GM19324 (cell line): ENCODE measurements around the gene SFSWAP.
"Not testable (repeated sequence)": the region's sequence is repeated elsewhere in the genome, so short reads cannot be mapped to it uniquely, and the experiment has no call there.

ENCODE experiments used
- ATAC-seq: cut with Tn5 transposase; IDR thresholded peaks from one replicate; pipeline ENCODE4 v1.9.1; 2021; ENCODE audit warnings: mild to moderate bottlenecking, moderate library complexity; ENCODE audit not compliant: unreplicated experiment, low FRiP score

SFSWAP gene

DNA sequence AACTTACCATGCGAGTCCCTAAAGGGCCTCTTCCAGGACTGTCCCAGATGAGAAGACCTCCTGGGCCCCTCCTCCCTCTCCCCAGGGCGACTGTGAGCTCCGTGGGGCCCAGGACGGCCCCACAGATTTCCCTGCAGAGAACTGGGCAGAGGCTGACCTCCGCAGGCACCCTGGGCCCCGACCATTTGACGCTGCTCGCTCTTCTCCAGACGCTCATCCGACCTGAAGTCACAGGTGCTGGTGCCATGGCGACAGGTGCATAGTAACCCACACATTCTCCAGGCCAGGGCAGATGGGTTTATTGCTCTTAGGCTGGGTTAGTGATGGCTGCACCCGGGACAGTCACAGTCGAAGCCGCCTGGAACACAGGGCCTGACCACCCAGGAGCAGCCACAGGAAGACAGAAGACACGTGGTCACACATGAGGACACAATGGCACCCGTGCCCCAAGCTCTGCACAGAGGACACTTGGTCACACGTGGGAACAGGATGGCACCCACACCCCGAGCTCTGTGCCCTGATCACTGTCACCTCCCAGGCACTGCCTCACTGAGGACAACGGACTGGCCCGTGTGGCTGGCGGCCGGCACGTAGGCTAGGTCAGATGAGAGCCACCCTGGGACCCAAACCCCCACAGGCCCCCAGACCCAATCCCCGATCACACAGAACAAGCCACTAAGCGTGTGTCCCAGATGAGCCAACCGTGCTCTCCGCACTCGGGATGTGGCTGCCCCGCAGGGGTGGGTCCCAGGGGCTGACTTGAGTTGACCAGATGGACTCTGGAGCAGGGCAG is 32.3 kb upstream of the SFSWAP start:
- not testable (repeated sequence) for ATAC-seq

DNA sequence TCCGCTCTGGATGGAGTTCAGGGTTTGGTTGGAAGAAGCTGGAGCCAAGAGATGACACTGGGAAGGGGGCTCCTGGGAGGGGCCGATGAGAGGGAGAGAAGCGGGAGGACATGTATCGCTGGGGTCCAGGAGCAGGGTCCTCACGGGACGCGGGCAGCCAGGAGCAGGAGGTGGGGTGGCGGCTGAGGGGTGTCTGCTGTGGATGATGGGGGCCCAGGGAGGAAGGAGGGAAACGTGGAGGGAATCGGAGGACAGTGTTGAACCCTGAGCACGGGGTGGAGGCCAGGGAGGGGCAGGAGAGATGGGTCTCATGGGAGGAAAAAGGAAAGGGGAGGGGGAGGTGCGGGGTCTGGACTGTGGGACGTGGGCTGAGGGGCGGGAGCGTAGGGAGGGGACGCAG is 31.7 kb upstream of the SFSWAP start:
- not testable (repeated sequence) for ATAC-seq

DNA sequence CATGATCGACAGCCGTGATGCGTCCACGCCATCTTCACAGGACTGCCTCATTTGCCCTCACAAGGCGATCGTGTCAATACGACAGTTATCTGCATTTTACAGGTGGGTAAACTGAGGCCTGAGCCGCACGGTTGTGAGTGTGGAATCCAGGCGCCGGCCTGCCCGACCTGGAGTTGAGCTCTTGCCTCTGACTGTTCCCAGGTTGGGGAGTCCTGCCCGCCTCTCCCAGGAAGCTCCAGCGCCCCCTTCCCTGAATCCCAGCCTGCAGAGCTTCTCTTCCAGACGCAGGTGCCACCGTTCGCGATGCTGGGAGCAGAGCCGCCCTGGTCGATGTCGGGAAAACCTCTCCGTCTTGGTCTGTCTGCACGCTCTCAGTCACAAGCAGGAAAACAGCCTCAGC is 31.1 kb upstream of the SFSWAP start:
- ATAC-seq: not testable (repeated sequence)

DNA sequence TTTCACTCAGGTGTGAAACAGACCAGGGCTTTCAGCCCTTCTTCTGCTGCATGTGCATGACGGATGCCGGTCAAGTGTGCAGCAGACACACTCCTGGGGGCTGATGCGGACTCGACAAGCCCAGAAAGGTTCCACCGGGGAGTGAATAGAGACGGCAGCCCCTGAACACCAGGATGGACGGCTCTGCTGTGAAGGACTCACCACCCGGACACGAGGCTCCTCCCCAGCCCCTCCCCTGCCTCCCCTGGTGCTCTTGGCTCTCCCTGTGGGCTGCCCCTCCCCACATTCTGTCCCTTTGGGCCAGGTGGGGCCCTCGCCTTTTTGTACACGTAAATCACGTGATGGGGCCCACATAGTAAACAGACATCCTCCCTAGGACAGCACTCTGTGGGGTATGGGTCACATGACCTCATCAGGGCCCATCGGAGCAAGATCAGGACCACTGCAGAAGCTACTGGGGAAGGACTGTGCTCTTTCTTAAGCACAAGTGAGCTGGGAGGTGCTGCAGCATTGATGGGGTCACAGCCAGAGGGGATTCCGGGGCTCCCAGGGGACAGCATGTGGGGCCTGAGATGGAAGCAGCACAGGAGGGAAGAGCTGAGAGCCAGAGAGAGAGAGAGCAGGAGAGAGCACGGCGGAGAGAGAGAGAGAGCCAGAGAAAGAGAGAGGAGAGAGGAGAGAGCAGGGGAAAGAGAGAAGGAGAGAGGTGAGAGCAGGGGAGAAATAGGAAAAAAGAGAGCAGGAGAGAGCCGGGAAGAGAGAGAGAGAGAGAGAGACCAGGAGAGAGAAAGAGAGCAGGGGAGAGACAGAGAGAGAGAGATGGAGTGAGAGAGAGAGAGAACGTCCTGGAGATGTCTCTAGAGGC is 30.3 kb upstream of the SFSWAP start:
- not testable (repeated sequence) for ATAC-seq

DNA sequence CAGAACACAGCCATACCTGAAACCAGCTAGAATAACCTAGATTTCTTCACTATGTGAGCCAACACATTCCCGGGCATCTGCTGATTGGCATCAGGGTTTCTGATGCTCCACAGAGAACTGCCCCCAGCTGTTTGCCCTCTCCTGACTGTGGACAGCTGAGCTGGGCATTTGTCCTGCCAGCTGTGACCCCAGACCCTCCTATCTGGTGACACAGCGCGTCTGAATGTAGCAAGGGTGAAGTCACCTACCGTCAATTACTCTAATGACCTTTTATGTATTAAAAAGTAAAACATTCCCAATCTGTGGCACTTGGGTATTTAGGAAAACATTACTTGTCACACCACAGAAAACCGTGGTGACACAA is 29.7 kb upstream of the SFSWAP start:
- ATAC-seq: no peak

DNA sequence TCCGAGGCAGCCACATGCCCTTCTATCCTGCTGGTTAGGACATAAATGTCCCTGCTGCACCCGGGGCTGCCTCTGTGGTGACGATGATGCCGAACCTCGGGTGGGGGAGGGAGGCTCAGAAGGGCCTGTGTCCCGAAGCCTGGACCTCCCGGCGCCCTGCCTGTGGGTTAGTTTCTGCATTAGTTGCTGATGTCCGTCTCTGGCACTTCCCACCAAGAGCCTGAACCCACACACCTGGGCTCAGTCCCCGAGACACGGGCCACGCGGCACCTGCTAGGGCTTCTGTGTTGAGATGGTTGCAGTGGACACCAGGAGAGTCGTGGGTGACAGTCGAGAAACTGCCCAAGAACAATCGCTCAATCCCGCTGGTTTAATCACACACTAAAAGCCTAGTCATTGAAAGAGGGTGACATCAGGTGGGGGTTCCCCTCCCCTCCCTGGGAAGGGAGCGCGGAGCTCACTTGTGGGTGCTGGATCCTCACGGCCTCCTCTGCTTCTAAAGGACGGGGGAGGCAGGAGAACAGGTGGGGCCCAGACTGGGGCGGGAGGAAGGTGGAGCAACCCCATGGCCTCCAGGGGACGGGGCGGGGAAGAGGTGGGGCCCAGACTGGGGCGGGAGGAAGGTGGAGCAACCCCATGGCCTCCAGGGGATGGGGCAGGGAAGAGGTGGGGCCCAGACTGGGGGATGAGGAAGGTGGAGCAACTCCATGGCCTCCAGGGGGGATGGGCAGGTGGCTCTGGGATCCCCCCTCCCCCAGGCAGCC is 29.0 kb upstream of the SFSWAP start:
- ATAC-seq: not testable (repeated sequence)

DNA sequence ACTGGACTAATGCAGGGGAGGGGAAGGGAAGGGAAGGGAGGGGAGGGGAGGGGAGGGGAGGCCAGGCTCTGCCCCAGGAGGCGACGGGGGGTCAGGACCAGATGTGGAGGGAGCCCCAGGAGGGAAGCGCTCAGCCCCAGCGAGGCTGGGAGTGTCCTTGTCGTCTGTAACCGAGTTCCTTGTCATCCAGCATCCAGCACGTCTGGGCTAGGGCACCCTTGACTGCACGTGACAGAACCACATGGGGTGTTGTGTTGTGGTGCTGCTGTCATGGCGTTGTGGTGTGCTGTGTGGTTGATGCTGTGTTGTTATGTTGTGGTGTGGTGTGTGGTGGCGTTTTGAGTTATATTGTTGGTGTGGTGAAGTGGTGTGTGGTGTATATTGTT is 28.4 kb upstream of the SFSWAP start:
- ATAC-seq: no peak

DNA sequence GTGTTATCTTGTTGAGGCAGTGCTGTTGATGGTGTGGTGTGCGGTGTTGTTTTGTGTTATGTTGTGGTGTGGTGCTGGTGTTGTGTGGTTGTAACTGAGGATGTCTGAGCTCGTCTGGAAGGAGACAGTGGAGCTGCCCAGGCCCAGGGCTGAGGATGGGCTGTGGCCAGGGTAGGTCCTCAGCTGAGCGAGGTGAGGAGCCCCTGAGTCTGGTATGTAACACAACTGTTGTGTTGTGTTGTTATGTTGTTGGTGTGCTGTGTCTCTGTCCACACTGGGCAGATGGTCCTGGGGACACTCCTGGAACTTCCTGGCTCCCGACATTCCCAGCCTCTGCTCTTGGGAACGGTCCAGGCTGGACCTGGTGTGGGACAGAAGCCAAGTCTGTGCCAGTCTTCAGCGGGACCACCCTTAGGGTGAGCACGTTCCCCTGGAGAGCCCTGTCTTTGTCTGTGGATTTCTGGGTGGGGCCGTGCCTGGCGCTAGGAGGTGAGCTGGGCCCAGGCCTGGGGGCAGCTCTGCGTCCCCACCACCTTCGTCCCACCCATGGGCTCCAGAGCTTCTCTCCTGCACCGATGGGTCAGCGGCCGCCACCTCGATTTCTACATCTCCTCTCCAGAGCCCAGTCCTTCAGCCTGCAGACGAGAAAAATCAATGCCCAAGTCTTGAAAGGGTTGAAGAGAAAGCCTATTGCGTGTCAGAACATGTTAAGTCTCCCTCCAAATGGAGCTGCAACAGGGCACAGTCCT is 27.4 kb upstream of the SFSWAP start:
- no peak for ATAC-seq

DNA sequence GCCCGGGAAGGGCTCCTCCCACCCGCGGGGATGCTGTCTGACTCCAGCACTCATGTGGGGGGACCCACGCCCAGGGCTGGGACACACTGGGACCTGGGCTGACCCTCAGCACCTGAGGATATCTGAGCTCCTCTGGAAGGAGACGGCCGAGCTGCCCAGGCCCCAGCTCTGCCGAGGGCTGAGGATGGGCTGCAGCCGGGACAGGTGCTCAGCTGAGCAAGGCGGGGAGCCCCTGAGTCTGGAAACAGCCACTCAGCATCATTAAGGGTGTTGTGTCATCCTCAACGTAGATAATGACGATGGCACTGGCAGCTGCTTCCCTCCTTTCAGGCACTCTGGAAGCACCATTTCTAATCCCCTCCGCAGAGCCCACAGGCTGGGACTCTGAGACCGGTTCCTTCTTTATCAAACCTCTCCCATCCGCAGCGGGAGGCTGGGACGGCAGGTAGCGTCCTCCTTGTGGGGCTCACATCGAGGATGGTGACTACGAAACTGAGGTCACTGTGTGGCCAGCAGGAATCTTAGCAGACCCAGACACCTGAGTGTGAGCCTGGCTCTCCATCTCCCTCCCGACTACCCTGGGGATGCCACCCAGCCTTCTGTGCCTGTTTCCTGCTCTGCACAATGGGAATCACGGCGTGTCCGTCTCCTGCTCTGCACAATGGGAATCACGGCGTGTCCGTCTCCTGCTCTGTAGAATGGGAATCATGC is 26.7 kb upstream of the SFSWAP start:
- ATAC-seq: no peak

DNA sequence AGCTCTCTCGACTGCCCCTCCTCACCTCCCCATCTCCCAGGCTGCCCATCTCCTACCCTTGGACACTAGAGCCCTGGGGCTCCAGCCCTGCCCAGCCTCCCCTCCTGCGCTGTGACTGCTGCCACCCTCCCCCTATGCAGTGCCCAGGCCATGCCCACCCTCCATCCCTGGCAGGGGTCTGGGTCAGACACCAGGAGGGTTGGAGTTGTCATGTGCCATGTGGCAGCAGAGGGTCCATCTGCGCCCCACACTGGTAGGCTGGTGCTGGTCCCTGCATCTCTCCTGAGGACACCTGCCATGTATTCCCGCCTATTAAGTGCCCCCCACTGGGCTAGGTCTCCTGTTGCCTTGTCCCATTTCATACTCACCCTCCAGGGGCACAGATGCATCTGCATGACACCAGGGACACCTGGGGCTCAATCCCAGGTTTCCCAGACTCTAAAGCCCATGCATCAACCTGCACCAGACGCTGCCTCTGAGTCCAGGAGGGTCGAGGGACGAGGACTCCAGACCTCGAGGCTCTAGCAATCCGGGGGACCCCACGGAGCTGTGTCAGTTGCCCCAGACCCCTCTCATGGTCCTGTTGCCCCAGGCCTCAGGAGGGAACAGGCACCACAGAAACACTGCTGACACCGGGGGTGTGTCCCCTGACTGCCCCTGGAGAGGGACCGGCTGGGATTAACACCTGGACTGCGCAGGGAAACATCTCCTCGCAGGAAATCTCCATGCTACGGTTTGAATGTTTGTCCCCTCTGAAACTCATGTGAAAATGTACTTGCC is 23.4 kb upstream of the SFSWAP start:
- ATAC-seq: no peak

DNA sequence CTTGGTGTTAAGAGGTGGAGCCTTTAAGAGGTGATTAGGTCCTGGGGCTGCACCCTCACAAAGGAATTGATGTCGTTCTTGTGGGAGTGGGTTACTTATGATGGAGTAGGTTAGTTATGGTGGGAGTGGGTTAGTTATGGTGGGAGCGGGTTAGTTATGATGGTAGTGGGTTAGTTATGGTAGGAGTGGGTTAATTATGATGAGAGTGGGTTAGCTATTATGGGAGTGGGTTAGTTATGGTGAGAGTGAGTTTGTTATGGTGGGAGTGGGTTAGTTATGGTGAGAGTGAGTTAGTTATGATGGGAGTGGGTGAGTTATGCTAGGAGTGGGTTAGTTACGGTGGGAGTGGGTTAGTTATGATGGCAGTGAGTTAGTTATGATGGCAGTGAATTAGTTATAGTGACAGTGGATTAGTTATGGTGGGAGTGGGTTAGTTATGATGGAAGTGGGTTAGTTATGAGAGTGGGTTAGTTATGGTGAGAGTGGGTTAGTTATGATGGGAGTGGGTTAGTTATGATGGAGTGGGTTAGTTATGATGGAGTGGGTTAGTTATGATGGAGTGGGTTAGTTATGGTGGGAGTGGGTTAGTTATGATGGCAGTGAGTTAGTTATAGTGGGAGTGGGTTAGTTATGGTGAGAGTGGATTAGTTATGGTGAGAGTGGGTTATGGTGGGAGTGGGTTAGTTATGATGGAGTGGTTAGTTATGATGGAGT is 22.6 kb upstream of the SFSWAP start:
- ATAC-seq: no peak

DNA sequence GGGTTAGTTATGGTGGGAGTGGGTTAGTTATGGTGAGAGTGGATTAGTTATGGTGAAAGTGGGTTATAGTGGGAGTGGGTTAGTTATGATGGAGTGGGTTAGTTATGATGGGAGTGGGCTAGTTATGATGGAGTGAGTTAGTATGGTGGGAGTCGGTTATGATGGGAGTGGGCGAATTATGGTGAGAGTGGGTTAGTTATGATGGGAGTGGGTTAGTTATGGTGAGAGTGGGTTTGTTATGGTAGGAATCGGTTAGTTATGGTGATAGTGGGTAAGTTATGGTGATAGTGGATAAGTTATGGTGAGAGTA is 22.1 kb upstream of the SFSWAP start:
- ATAC-seq: no peak

DNA sequence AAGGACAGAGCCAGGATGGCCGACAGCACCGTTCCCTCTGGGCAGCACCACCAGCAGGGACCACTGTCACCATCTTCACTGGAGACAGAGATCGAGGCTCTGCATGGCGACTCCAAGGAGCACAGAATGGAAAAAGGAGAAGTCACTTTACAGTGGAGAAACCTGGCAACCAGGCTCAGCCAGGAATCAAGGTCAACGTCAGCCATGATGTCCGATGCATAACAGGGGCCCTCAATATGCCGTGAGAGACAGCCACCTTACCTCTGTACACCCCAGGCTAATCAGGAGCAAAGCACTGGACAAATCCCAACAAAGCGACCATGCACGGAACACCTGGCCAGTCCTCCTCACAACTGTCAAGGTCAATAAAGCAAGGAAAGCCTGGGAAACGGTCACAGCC is 20.6 kb upstream of the SFSWAP start:
- ATAC-seq: no peak

DNA sequence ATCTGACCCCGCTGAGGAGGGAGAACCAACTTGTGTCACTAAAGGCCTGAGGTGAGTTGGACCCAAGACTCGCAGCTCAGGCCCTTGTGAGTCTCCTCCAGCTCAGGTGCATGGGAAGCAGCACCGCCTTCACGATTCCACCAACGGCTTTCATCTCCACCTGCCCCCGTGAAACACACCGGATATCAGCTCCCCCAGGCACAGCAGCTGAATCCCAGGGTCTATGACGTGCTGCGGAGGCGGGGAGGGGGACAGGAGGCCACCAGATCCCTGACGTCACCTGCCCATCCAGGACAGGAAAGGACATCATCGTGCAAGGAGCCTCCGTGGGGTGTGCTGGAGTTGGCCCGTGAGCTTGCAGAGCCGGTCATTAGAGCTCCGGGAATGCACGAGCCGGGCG is 18.5 kb upstream of the SFSWAP start:
- ATAC-seq: no peak

DNA sequence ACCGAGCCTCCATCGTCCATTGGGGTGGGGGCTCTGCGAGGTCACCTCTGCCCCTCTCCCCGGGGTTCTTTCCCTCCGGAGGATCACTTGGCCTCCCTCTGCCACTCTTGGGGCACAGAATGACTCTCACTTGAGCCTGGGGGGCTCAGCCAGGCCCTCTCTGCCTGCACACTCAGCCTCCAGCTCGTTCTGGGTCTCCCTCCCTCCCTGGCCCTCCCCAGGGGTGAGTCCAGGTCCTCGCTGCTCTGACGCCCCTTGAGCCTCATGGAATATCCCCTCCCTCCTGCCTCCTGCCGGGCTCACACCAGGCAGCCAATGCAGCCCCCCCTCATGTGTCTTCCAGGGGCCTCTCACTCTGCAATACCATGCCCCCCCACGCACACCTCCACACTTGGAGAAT is 17.7 kb upstream of the SFSWAP start:
- no peak for ATAC-seq

DNA sequence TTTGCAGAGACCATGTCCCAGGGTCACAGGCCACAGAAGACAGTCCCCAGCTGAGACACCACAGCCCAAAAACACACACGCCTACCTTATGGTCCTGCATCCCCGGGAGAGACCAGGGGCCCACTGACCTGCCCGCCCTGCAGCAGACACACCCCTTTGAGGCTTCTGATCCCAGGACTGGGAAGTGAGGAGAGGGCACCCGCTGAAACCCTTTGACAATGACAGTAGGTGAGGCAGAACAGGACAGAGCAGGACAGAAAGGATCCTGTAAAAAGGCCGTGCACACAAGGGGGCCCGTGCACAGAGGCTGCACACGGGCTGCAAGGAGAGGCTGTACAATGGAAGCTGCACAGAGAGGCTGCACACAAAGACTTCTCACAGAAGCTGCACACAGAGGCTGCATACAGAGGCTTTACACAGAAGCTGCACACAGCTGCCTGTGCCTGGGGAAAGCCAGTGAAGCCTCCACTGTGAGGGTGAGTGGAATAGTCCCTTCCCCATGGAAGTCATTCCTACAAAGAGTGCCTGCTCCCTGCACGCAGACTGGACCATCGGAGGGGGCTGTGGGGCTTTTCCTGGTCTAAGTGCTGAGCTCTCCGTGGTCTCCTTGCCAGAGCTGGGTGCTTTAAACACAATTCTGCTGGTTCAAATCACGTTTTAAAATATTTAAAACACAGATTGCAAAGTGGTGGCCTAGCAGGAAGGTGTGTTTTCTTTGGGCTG is 16.6 kb upstream of the SFSWAP start:
- no peak for ATAC-seq

DNA sequence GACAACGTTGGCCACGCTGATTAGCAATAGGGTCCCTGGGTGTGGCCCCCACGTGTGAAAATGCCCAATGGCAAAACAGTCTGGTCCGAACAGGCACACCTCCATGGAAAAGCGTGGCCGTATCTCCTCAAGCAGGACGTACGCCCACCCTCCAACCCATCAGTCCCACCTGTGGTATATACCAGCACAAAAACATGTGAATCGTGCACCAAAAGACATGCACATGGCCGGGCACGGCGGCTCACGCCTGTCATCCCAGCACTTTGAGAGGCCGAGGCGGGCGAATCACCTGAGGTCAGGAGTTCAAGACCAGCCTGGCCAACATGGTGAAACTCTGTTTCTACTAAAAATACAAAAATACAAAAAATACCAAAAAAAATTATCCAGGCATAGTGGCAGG is 14.9 kb upstream of the SFSWAP start:
- ATAC-seq: no peak

DNA sequence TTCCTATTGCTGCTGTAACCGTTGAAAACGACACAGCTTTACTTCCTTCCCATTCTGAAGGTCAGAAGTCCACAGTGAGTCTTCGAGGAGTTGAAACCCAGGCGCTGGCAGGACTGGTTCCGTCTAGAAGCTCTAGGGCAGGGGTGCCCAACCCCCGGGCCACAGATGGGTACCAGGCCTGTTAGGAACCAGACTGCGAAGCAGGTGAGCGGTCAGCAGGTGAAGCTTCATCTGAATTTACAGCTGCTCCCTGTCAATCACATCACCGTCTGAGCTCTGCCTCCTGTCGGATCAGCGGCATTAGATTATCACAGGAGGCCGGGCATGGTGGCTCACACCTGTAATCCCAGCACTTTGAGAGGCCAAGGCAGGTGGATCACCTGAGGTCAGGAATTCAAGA is 12.6 kb upstream of the SFSWAP start:
- ATAC-seq: no peak
